Left lung (tissue), 10 donors: Measurements from ENCODE around the gene DNAH3. TPM values are rescaled to one million over a fixed set of nuclear protein-coding genes. Genes with fewer than 3 reads are reported as not detected.
"Not testable (repeated sequence)": the region's sequence is repeated elsewhere in the genome, so short reads cannot be mapped to it uniquely, and the experiment has no call there.

ENCODE experiments used
- ATAC-seq: fragments of 200-7000 bp; cut with Tn5 transposase; one replicate; pipeline ENCODE4 v1.9.1; 2020; ENCODE audit warnings: moderate library complexity
- DNase-seq, 4 donors: peaks; one replicate each; pipeline ENCODE4 v3.0.0-alpha.2; 2013 to 2020
- H3K27ac ChIP-seq, 2 donors: fragments of 200-600 bp; sonication (generic) in 1 of 2; one replicate each; pipeline versions ENCODE4 v1.5.0 to v1.8.0; 2020 to 2021
- H3K27me3 ChIP-seq, 2 donors: fragments of 200-600 bp; sonication (generic) in 1 of 2; one replicate each; pipeline versions ENCODE4 v1.5.0 to v1.8.0; 2020 to 2021
- H3K36me3 ChIP-seq, 2 donors: fragments of 200-600 bp; sonication (generic) in 1 of 2; one replicate each; pipeline versions ENCODE4 v1.5.0 to v1.8.0; 2020 to 2021
- H3K4me1 ChIP-seq, 2 donors: fragments of 200-600 bp; one replicate each; pipeline ENCODE4 v1.8.0; 2021
- H3K4me3 ChIP-seq, 2 donors: fragments of 200-600 bp; sonication (generic) in 1 of 2; one replicate each; pipeline versions ENCODE4 v1.5.0 to v1.8.0; 2020 to 2021; ENCODE audit warnings: mild to moderate bottlenecking in 1 of 2
- H3K9me3 ChIP-seq, 2 donors: fragments of 200-600 bp; sonication (generic) in 1 of 2; one replicate each; pipeline versions ENCODE4 v1.5.0 to v1.8.0; 2020 to 2021
- CTCF ChIP-seq, 2 donors: fragments of 200-600 bp; sonication (generic) in 1 of 2; IDR thresholded peaks; one replicate each; pipeline versions ENCODE4 v1.5.0 to v1.8.0; 2021; ENCODE audit warnings: antibody characterized with exemption in 2 of 2
- intact Hi-C, 2 donors: fragments of 100-400 bp; cut with DNase I; formaldehyde crosslinking; loops; one replicate each; pipeline versions ENCODE4 v1.11.2 to v1.14.2; 2022
- polyA plus RNA-seq, 6 donors: library from polyadenylated mRNA; unstranded; fragments of 120-200 nt; gene quantifications; one replicate each; pipeline ENCODE4 v1.2.1, GENCODE V29; 2013; ENCODE audit not compliant: insufficient read length in 6 of 6
- total RNA-seq, 2 donors: library from RNA; stranded (reverse); fragmentation: NEBNext Ultra II Directional; extraction: Animal tissue kit (Norgen Biotek cat#: 25700); gene quantifications; one replicate each; pipeline ENCODE4 v1.2.1, GENCODE V29; 2021
- donor health status: DM: no; HTN: yes; CAD: no.
- donor health status: DM: no; HTN: no; CAD: no.

DNAH3 gene
- total and polyA plus RNA-seq, 8 donors: 0.88 to 6.4 (median 3.2) TPM; not detected in 1

GRCh38 chr16:21056396-21056795 lies 94.2 kb downstream of the DNAH3 start:
- Histone ChIP-seq H3K4me1 (no peaks in the 10 kb centered on the region), H3K27me3 (peaks cover 0 to 5% of the 10 kb centered on the region in 2 donors), H3K9me3 (no peaks in the 10 kb centered on the region), H3K4me3 (no peak overlapping the region), H3K36me3 (no peaks in the 10 kb centered on the region), H3K27ac (no peak overlapping the region)
- intact Hi-C loops: no loop called here
- TF ChIP-seq CTCF (IDR thresholded peaks at IDR 0.05): no peak
- DNase-seq: no peak
- ATAC-seq: no peak

- intact Hi-C loops, H3K4me1 ChIP-seq, H3K27ac ChIP-seq, H3K36me3 ChIP-seq, ATAC-seq, H3K4me3 ChIP-seq, H3K27me3 ChIP-seq, H3K9me3 ChIP-seq, DNase-seq: not testable (repeated sequence)
These were observed 94.9 kb downstream of the DNAH3 start for GRCh38 chr16:21055738-21056137.

- Histone ChIP-seq H3K9me3 (no peaks in the 10 kb centered on the region), H3K36me3 (no peaks in the 10 kb centered on the region), H3K27me3 (peaks cover 0 to 5% of the 10 kb centered on the region in 2 donors), H3K27ac (no peak overlapping the region), H3K4me1 (no peaks in the 10 kb centered on the region), H3K4me3 (no peak overlapping the region)
- intact Hi-C loops: no loop called here
- DNase-seq (no peak), ATAC-seq (no peak)
- TF ChIP-seq CTCF (IDR thresholded peaks at IDR 0.05): no peak
These were observed 97.1 kb downstream of the DNAH3 start for GRCh38 chr16:21053590-21053989.

DNA sequence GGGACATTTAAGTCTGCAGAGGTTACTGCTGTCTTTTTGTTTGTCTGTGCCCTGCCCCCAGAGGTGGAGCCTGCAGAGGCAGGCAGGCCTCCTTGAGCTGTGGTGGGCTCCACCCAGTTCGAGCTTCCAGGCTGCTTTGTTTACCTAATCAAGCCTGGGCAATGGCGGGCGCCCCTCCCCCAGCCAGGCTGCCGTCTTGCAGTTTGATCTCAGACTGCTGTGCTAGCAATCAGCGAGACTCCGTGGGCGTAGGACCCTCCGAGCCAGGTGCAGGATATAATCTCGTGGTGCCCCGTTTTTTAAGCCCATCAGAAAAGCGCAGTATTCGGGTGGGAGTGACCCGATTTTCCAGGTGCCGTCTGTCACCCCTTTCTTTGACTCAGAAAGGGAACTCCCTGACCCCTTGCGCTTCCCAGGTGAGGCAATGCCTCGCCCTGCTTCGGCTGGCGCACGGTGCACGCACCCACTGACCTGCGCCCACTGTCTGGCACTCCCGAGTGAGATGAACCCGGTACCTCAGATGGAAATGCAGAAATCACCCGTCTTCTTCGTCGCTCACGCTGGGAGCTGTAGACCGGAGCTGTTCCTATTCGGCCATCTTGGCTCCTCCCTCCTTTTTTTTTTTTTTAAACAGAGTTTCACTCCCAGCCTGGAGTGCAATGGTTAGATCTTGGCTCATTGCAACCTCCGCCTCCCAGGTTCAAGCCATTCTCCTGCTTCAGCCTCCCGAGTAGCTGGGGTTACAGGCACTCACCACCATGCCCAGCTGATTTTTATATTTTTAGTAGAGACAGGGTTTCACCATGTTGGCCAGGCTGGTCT lies 102.3 kb downstream of the DNAH3 start:
- DNase-seq, H3K36me3 ChIP-seq, ATAC-seq, intact Hi-C loops, H3K4me1 ChIP-seq, H3K27ac ChIP-seq, H3K4me3 ChIP-seq, H3K27me3 ChIP-seq, H3K9me3 ChIP-seq: not testable (repeated sequence)

DNA sequence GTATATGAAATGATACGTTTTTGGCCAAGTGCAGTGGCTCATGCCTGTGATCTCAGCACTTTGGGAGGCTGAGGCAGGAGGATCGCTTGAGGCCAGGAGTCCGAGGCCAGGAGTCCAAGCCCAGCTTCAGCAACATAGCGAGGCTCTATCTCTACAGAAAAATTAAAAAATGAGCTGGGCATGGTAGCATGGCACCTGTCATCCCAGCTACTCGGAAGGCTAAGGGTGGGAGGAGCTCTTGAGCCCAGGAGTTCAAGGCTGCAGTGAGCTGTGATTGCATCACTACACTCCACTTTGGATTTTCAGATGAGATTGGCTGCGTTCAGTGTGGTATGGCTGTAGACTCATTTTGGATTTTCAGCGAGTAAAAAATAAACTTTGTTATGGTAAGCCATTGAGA lies 112.4 kb downstream of the DNAH3 start:
- H3K4me3 ChIP-seq: no peak overlapping the region
- no peaks in the 10 kb centered on the region for H3K27me3 ChIP-seq
- H3K27ac ChIP-seq: no peak overlapping the region
- no peak for DNase-seq
- TF ChIP-seq CTCF (IDR thresholded peaks at IDR 0.05): no peak
- no peaks in the 10 kb centered on the region for H3K4me1 ChIP-seq
- intact Hi-C loops: no loop called here
- H3K9me3 ChIP-seq: no peaks in the 10 kb centered on the region
- ATAC-seq: no peak
- H3K36me3 ChIP-seq: no peaks in the 10 kb centered on the region

GRCh38 chr16:21037736-21038135 lies 112.9 kb downstream of the DNAH3 start:
- Histone ChIP-seq H3K9me3 (no peaks in the 10 kb centered on the region), H3K4me1 (no peaks in the 10 kb centered on the region), H3K27ac (no peak overlapping the region), H3K27me3 (no peaks in the 10 kb centered on the region), H3K36me3 (no peaks in the 10 kb centered on the region), H3K4me3 (no peak overlapping the region)
- intact Hi-C loops: no loop called here
- DNase-seq (no peak), ATAC-seq (no peak)
- TF ChIP-seq CTCF (IDR thresholded peaks at IDR 0.05): no peak
